ENCODE measurements around the gene PHF2.

Gene PHF2

DNA sequence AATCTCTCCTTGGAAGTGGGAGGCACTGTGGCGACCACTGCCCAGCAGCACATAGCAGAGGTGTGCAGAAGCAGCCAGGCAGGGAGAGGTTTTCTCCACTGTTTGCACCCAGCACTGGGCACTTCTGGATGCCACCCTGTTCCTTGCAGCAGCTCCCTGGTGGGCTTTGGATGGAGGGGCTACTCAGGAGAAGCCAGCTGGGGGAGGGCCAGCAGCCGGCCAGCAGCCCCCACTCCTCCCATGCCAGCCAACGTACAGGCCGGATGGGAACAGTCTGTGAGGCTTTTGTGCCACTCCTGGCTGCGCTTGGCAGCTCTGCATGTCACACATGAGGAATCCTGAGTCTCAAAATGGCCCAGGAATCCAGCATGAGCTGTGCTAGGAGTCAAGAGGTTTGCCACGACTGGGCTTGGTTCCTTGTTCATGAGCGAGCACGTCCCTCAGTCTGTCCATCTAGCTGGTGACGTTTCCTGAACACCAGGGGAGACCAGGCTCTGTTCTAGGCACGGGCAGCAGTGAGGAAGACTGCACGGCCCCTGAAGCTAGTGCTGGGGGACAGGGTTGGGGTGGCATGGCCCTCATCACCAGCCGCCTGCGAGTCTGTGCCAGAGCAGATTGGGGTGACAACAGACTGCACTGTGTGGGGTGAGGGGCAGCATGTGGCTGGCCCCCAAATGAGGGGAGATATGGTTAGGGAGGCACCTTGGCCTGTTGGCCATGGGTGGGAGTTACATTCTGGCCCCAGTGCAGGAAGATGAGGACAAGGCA, 10.1 kb downstream of the PHF2 start:
- TF ChIP-seq, protein P1, sequence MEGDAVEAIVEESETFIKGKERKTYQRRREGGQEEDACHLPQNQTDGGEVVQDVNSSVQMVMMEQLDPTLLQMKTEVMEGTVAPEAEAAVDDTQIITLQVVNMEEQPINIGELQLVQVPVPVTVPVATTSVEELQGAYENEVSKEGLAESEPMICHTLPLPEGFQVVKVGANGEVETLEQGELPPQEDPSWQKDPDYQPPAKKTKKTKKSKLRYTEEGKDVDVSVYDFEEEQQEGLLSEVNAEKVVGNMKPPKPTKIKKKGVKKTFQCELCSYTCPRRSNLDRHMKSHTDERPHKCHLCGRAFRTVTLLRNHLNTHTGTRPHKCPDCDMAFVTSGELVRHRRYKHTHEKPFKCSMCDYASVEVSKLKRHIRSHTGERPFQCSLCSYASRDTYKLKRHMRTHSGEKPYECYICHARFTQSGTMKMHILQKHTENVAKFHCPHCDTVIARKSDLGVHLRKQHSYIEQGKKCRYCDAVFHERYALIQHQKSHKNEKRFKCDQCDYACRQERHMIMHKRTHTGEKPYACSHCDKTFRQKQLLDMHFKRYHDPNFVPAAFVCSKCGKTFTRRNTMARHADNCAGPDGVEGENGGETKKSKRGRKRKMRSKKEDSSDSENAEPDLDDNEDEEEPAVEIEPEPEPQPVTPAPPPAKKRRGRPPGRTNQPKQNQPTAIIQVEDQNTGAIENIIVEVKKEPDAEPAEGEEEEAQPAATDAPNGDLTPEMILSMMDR (conservative IDR thresholded peaks at IDR 0.05; ENCODE audit: low read length): no peak
- peak; percentile 33 for DNase-seq (ENCODE audit: low read depth)
- H3K4me3 ChIP-seq (ENCODE audit: low read length): no peak overlapping the region

DNA sequence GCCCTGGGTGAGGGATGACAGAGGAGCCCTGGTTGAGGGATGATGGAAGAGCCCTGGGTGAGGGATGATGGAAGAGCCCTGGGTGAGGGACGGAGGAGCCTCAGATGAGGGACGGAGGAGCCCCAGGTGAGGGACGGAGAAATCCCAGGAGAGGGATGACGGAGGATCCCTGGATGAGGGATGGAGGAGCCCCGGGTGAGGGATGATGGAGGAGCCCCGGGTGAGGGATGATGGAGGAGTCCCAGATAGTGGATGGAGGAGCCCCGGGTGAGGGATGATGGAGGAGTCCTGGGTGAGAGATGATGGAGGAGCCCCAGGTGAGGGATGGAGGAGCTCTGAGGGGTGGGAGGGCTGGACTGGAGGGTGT, 10.9 kb downstream of the PHF2 start:
- no peak overlapping the region for H3K4me3 ChIP-seq (ENCODE audit: low read length)
- DNase-seq (ENCODE audit: low read depth): no peak
- TF ChIP-seq, protein P1 (conservative IDR thresholded peaks at IDR 0.05; ENCODE audit: low read length): no peak

DNA sequence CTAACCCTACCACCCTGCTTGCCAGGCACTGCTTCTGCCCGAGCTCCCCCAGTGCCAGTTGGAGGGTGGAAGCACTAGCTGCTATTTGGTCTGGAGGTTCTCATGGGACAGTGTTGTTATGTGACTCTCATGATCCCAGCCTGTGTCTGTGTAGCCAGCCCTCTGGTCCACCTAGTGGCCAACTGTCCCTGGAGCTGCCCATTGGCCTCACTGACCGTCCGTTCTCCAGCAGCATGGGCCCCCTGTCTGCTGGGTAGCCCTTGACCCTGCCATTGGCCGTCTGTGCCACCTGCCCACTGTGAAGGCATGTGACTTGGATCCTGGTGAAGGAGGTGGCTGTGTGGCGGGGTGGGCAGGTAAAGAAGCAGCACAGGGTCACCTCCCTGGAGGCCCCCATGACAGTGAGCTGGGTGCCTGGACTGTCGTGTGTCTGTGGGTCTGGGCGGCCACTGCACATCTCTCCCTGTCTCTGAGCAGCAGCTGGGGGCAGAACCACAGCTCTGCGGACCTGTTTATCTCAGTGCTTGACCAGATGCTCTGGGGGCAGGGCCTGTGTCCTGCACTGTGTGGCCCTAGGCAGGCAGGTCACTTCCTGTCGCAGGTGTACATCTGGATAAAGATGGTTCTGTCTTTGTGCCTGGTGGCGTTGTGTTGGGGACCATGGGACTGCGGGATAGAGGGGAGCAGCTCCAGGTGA, 11.4 kb downstream of the PHF2 start:
- TF ChIP-seq, protein P1 (conservative IDR thresholded peaks at IDR 0.05; ENCODE audit: low read length): peak; percentile 29; the same call in 1 of the 2 replicates
- DNase-seq (ENCODE audit: low read depth): no peak

DNA sequence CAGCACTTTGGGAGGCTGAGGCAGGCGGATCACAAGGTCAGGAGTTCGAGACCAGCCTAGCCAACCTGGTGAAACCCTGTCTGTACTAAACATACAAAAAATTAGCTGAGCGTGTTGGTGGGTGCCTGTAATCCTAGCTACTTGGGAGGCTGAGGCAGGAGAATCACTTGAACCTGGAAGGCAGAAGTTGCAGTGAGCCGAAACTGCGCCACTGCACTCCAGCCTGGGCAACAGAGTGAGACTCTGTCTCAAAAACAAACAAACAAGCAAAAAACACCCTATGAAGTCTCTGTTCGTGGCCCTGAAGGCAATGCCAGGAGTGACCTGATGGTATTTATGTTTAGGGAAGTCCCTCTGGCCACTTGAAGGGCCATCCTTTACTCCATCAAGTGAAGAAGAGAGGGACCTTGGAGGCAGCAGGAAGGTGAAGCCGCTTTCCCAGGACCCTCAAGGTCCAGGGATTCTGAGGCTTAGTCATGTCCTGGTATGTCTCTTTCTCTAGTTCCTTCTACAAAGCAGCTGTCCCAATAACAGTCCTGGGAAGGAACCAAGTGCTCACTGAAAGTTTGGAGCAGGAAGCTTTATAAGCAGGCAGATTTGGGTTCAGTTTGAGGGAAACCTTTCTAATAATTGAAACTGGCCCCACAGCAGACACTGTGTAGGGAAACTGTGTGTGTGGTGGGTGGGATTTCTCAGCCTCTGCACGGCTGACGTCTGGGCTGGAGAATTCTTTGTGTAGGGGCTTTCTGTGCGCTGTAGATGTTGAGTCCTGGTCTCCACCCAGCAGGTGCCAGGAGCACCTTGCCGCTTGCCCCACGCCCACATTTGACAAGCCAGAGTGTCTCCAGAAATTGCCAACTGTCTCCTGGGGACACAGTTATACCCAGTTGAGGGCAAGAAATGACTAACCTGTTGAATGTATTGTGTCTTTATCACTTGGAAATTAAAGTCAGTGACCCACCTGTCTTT, 12.5 kb downstream of the PHF2 start:
- TF ChIP-seq, protein P1 (conservative IDR thresholded peaks at IDR 0.05; ENCODE audit: low read length): no peak
- peak; percentile 35 for DNase-seq (ENCODE audit: low read depth)
- no peak overlapping the region for H3K4me3 ChIP-seq (ENCODE audit: low read length)

More for the DNA sequence above, 11.4 kb downstream of the PHF2 start:
- H3K4me3 ChIP-seq (ENCODE audit: low read length): no peak overlapping the region

DNA sequence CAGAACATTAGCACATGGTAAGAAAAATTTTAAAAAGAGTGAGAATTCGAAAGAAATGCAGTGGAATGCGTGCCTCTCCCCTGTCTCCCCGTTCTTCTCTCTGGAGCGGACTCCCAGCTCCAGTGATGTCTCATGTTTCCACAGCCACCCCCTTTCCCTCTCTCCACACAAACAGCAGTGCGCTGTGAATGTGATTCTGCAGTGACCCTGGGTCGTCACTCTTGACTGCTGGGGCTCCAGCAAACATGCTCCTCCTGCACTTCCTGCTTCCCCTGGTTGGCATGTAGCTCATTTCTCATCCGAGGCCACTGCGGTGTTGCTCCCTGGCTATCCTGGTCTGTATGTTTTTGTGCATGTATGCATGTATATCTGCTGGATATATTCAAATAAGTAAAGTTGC, 13.3 kb downstream of the PHF2 start:
- peak overlapping the region; percentile 13; the same call in 1 of the 2 replicates for H3K4me3 ChIP-seq (ENCODE audit: low read length)
- TF ChIP-seq, protein P1 (conservative IDR thresholded peaks at IDR 0.05; ENCODE audit: low read length): no peak
- DNase-seq (ENCODE audit: low read depth): peak; percentile 55

DNA sequence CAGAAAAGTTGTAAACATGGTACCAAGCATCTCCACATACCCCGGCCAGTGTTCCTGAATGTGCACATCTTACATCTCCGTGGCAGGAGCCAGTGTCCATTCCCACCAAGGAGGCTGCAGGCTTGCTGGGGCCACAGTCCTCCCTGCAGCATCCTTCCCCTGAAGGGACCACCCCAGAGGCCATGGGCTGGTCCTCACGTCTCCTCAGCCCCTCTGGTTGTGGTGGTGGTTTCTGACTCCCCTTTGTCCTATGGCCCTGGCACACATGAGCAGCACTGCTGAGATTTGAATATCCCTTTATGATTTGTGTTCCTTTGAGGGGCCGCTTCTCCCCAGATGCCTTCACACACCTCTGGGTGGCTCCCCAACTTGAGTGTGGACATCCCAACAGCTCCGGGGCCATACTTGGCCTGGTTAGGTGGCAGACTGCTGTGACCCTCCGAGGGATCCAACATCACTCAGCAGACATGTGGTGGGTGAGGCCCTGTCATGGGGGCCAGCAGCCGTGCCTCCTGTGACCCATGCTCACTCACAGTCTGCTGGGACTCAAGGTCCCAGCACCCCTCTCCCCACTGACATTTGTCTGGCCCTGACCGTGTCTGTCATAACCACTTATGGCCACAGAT, 14.3 kb downstream of the PHF2 start:
- H3K4me3 ChIP-seq (ENCODE audit: low read length): no peak overlapping the region
- TF ChIP-seq, protein P1 (conservative IDR thresholded peaks at IDR 0.05; ENCODE audit: low read length): no peak
- no peak for DNase-seq (ENCODE audit: low read depth)
